Nephron progenitor cell (in vitro differentiated cells): Measurements from ENCODE around the gene PDK2.
A peak's percentile ranks its signal among the peaks of the same experiment; 100 is the strongest.

Experiments
- DNase-seq: peaks from one replicate; pipeline ENCODE4 v3.0.0; 2021
- H3K27ac Mint-ChIP-seq: 2 replicates; pipeline ENCODE4 v1.8.0; 2021; ENCODE audit warnings: mild to moderate bottlenecking, moderate library complexity, mixed read lengths
- H3K27me3 Mint-ChIP-seq: 2 replicates; pipeline ENCODE4 v1.8.0; 2021; ENCODE audit warnings: mild to moderate bottlenecking, low read depth, mixed read lengths; ENCODE audit not compliant: poor library complexity
- H3K36me3 Mint-ChIP-seq: 2 replicates; pipeline ENCODE4 v1.8.0; 2021; ENCODE audit warnings: low read depth, mixed read lengths
- H3K4me1 Mint-ChIP-seq: 2 replicates; pipeline ENCODE4 v1.8.0; 2021; ENCODE audit warnings: mixed read lengths
- H3K4me3 Mint-ChIP-seq: 2 replicates; pipeline ENCODE4 v1.8.0; 2021; ENCODE audit warnings: mild to moderate bottlenecking, moderate library complexity, mixed read lengths
- H3K9me3 Mint-ChIP-seq: 2 replicates; pipeline ENCODE4 v1.8.0; 2021; ENCODE audit warnings: mild to moderate bottlenecking, moderate library complexity, mixed read lengths
- CTCF ChIP-seq: fragments of 200-600 bp; sonication (generic); IDR thresholded peaks from 2 replicates; pipeline ENCODE4 v1.5.0; 2021; ENCODE audit warnings: antibody characterized with exemption

The PDK2 gene

GRCh38 chr17:50095626-50096037, 481 bp downstream of the PDK2 start:
- TF ChIP-seq CTCF = no peak
- peaks cover 9% of the 10 kb centered on the region for H3K36me3 Mint-ChIP-seq
- peaks cover 20% of the 10 kb centered on the region for H3K27me3 Mint-ChIP-seq
- H3K4me3 Mint-ChIP-seq = peak overlapping the region; percentile 99
- H3K4me1 Mint-ChIP-seq = peaks cover 72% of the 10 kb centered on the region
- peak; percentile 23 for DNase-seq
- no peaks in the 10 kb centered on the region for H3K9me3 Mint-ChIP-seq
- H3K27ac Mint-ChIP-seq = no peak overlapping the region

GRCh38 chr17:50096092-50096491, 941 bp downstream of the PDK2 start:
- peaks cover 17% of the 10 kb centered on the region for H3K27me3 Mint-ChIP-seq
- peaks cover 72% of the 10 kb centered on the region for H3K4me1 Mint-ChIP-seq
- TF ChIP-seq CTCF = no peak
- H3K27ac Mint-ChIP-seq = no peak overlapping the region
- no peak for DNase-seq
- peak overlapping the region; percentile 99 for H3K4me3 Mint-ChIP-seq
- H3K9me3 Mint-ChIP-seq = no peaks in the 10 kb centered on the region
- peaks cover 9% of the 10 kb centered on the region for H3K36me3 Mint-ChIP-seq

GRCh38 chr17:50096758-50097157, 1.6 kb downstream of the PDK2 start:
- Mint-ChIP-seq H3K4me3 (no peak overlapping the region), H3K27me3 (peaks cover 16% of the 10 kb centered on the region), H3K36me3 (peaks cover 9% of the 10 kb centered on the region), H3K4me1 (peaks cover 79% of the 10 kb centered on the region), H3K27ac (no peak overlapping the region), H3K9me3 (no peaks in the 10 kb centered on the region)
- TF ChIP-seq CTCF = no peak
- no peak for DNase-seq

- DNase-seq = no peak
- Mint-ChIP-seq H3K4me1 (peaks cover 86% of the 10 kb centered on the region), H3K27ac (no peak overlapping the region), H3K4me3 (no peak overlapping the region), H3K9me3 (no peaks in the 10 kb centered on the region), H3K36me3 (peaks cover 9% of the 10 kb centered on the region), H3K27me3 (peaks cover 13% of the 10 kb centered on the region)
- no peak for TF ChIP-seq CTCF
These were observed 2.3 kb downstream of the PDK2 start for GRCh38 chr17:50097455-50097854.

GRCh38 chr17:50097926-50098325, 2.8 kb downstream of the PDK2 start:
- Mint-ChIP-seq H3K9me3 (no peaks in the 10 kb centered on the region), H3K27me3 (peaks cover 13% of the 10 kb centered on the region), H3K4me3 (no peak overlapping the region), H3K27ac (no peak overlapping the region), H3K4me1 (peaks cover 91% of the 10 kb centered on the region), H3K36me3 (peaks cover 9% of the 10 kb centered on the region)
- no peak for DNase-seq
- TF ChIP-seq CTCF = no peak

- H3K36me3 Mint-ChIP-seq = peaks cover 9% of the 10 kb centered on the region
- no peaks in the 10 kb centered on the region for H3K9me3 Mint-ChIP-seq
- no peak overlapping the region for H3K4me3 Mint-ChIP-seq
- DNase-seq = no peak
- peaks cover 92% of the 10 kb centered on the region for H3K4me1 Mint-ChIP-seq
- H3K27ac Mint-ChIP-seq = no peak overlapping the region
- no peak for TF ChIP-seq CTCF
- peaks cover 9% of the 10 kb centered on the region for H3K27me3 Mint-ChIP-seq
These were observed 3.4 kb downstream of the PDK2 start for GRCh38 chr17:50098583-50098982.
